GM04504 (cell line): ENCODE measurements around the gene DIP2C.
A peak's percentile ranks its signal among the peaks of the same experiment; 100 is the strongest.

ENCODE experiments used
- DNase-seq: peaks from one replicate; pipeline ENCODE4 v3.0.0-alpha.2; 2012; ENCODE audit warnings: low read depth

DIP2C gene

GRCh38 chr10:389261-389790 is 300.1 kb downstream of the DIP2C start:
- no peak for DNase-seq

DNA sequence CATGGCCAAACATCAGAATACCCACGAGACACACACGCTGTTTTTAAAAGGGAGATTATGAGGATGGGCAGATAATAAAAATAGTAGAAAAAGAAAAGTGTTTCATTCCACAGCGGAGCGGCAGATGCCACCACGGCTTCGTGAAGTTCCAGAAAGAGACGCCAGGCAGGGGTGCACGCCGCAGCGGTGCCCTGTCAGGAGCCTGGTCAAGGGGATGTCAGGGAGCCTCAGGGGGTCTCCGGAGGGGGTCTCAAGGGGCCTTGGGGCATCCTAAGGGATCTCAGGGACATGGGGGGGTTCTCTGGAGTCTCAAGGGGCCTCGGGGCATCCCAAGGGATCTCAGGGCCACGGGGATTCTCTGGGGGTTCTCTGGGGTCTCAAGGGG is 300.8 kb downstream of the DIP2C start:
- no peak for DNase-seq

DNA sequence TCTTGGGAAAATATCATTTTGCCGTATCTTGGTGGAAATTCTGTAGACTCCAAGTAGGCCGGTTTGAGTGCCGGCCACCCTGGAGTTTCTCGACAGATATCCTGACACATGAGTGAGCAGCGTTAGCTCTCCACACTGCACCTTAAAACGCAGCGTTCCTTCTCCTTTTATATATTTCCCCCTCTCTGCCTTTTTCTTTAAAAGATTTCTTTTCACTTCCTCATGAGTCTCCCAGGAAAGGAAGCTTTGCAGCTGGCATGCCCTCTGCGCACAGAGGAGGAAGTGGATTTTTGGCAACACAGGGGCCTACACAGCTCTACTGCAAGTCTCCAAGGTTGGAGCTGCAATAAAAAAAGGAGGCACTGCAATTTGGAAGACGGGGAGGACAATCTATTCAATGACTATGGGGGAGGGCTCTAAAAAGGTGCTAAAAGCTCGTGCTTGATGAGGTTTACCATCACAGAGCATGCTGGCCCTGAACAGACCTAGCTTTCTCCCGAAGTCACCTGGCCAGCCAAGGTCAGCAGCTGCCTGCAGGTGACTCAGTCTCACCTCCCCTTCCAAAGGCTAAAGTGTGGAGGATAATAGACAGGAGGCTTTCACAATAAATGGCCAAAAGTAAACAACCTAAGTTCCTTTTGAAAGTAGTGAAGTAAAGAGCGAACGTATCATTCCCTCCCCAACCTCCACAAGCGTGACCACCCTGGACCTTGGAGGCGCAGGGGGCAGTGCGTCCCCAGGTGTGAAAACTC is 301.4 kb downstream of the DIP2C start:
- DNase-seq, result no peak

DNA sequence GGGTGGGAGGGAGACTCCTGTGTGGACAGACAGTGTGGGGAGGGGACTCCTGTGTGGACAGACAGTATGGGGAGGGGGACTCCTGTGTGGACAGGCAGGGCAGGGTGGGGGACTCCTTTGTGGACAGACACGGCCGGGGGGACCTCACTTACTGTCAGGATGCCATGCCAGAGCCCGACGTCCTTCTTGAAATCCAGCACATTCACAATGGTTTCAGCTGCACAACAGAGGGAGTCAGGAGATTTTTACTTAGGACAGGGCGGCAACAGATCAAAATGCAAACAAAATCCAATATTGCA is 301.9 kb downstream of the DIP2C start:
- no peak for DNase-seq

- DNase-seq, result no peak
Measured at GRCh38 chr10:386771-387592, 302.5 kb downstream of the DIP2C start.

DNA sequence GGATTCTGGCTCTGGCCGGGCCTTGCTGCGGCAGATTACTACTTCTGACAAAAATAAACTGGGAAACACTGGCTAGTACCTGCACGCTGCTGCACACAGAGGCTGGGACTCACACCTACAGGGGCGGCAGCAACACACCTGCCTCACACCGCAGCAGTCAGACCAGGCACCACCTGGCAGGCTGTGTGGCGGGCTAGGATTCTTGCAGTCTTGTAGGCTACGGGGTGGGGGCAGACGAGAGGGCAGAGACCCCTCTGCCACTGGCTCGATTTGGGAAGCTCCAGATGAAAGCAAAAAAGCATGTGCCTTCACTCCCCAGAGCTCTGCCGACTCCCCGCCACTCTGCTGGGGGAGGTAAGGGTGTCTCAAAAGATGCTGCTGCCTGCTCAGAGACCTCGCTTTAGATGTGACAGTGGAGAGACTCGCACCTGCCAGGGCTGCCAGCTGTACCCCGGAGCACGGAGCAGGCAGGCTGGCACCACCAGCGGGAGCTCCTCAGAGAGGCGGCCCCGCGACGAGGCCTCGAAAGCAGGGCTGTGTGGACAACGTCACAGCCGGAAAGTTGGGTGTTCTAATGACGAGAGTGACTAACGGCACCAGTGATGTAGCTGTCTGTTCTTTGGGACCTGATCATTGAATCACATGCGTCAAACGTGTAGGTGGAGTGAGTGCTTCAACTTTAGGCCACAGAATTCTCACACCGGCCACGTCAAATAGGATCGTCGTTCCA is 303.7 kb downstream of the DIP2C start:
- DNase-seq, result no peak

DNA sequence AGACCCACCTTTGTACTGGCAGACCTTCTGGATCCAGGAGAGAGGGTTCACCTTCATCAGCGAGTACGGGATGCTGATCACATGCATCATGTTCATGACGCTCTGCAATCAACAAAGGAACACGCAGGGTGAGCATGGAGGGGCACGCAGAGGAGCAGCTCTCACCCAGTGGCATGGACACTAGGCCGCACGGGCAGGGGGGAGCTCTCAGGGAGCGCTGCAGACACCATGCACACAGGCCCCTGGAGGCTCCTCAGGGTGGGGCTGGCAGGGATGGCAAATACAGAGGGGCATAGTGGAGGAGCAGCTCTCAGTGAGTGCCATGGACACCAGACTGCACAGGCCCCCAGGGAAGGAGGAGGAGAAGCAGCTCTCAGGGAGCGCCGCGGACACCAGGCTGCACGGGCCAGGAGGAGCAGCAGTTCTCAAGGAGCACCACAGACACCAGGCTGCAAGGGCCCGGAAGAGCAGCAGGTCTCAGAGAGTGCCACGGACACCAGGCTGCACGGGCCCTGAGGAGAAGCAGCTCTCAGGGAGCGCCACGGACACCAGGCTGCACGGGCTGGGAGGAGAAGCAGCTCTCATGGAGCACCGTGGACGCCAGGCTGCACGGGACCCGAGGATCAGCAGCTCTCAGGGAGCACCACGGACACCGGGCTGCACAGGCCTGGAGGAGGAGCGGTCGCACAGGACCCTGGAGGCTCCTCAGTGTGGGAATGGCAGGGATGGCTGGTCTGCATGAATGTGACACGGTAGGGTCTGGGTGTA is 304.7 kb downstream of the DIP2C start:
- no peak for DNase-seq

GRCh38 chr10:383519-383918 is 305.9 kb downstream of the DIP2C start:
- DNase-seq, result no peak

- DNase-seq, result no peak
Measured at GRCh38 chr10:381805-382204, 307.7 kb downstream of the DIP2C start.

DNA sequence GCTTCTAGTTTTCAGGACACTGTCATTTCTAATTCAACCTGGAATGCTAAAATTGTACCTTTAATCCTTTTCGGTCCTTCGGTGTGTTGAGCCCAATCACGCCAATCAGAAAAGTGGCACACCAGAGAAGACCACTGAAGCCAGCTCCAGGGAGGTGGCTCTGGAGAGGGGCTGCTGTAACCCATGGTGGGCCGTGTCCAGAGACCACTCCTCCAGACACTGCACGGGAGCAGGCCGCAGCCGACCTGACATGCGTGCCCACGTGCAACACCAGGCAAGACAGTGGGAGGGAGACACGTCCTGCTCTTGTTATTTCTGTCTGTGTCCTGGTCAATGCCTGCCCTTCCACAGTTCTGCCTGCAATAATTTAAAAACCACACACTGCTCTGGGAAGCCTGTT is 308.1 kb downstream of the DIP2C start:
- DNase-seq, result no peak

GRCh38 chr10:380313-380940 is 309.0 kb downstream of the DIP2C start:
- no peak for DNase-seq

- no peak for DNase-seq
Measured at GRCh38 chr10:378930-379704, 310.4 kb downstream of the DIP2C start.

DNA sequence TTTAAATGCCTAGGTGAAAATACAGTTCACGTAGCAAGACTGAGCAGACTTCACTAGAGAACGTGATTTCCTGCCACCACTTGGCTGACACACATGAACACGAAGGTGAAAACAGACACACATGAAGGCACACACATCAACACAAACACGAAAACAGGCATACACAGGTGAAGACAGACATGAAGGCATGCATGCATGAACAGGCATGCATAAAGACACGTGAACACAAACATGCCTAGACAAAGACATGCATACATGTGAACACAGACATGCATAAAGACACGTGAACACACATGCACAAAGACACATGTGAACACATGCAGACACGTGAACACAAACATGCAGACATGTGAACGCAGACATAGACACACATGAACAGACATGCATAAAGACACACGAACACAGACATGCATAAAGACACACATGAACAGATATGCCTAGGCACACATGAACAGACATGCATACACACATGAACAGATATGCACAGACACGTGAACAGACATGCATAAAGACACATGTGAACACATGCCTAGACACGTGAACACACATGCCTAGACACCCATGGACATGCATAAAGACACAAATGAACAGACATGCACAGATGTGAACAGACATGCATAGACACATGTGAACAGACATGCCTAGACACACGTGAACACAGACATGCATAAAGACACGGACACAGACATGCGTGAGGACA is 311.1 kb downstream of the DIP2C start:
- DNase-seq, result no peak

- DNase-seq, result no peak
Measured at GRCh38 chr10:377228-377627, 312.2 kb downstream of the DIP2C start.

- DNase-seq, result no peak
Measured at GRCh38 chr10:375815-376505, 313.5 kb downstream of the DIP2C start.

DNA sequence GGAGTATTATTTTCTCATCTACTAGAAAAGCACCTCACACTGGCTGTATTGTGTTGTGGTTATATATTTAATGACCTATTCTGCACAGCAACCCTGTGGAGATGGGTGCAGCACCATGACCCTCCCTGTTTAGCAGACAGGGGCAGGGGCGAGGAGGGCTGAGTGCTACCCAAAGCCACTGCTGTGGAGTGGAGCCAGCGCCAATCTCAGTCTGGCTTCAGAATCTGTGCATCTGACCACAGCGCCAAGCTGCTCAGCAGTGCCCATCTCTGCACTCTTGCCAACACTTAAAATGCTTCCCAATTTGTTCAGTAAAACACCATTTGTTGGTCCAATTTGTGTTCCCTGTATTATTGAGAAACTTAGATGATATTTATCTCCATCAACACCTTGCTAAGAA is 315.1 kb downstream of the DIP2C start:
- no peak for DNase-seq

- peak; percentile 29 for DNase-seq
Measured at GRCh38 chr10:373526-374309, 315.8 kb downstream of the DIP2C start.

GRCh38 chr10:373015-373414 is 316.5 kb downstream of the DIP2C start:
- no peak for DNase-seq

DNA sequence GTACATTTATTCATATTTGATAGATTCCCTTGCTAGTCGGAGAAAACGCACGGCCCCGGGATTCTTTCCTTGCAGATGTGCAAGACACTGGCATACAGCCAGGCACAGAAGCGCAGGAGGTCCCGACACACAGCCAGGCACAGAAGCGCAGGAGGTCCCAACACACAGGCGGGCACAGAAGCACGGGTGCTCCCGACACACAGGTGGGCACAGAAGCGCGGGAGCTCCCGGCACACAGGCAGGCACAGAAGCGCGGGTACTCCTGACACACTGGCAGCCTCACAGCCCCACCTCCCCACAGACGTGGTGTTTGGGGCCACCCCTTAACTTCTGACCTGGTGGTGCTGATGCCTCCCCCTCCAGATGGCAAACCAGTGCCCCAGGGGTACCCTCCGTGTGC is 316.9 kb downstream of the DIP2C start:
- DNase-seq, result no peak
